Activated naive CD4-positive, alpha-beta T cell treated with anti-CD3 and anti-CD28 coated beads for 36 hours (primary cell): Measurements from ENCODE around the gene HLA-DQA1. TPM values are rescaled to one million over a fixed set of nuclear protein-coding genes. Genes with fewer than 3 reads are reported as not detected.
"Not testable (repeated sequence)": the region's sequence is repeated elsewhere in the genome, so short reads cannot be mapped to it uniquely, and the experiment has no call there.

Experiments used
- CTCF ChIA-PET: fragments of 350-600 bp; sonication (Branson Sonifier 250); formaldehyde crosslinking; loops from one replicate; lab custom pipeline; 2021; ENCODE audit warnings: antibody characterized with exemption; lab: Charles Lee
- DNase-seq: peaks from one replicate; pipeline ENCODE4 v3.0.0-alpha.2; 2020
- H3K27ac Mint-ChIP-seq: one replicate; pipeline ENCODE4 v1.8.0; 2021; ENCODE audit warnings: mild to moderate bottlenecking, mixed read lengths
- H3K27me3 Mint-ChIP-seq: one replicate; pipeline ENCODE4 v1.8.0; 2021; ENCODE audit warnings: low read depth, mixed read lengths
- H3K36me3 Mint-ChIP-seq: one replicate; pipeline ENCODE4 v1.8.0; 2021; ENCODE audit warnings: low read depth, mixed read lengths
- H3K4me1 Mint-ChIP-seq: one replicate; pipeline ENCODE4 v1.8.0; 2021; ENCODE audit warnings: low read depth, mixed read lengths
- H3K4me3 Mint-ChIP-seq: one replicate; pipeline ENCODE4 v1.8.0; 2021; ENCODE audit warnings: mild to moderate bottlenecking, moderate library complexity, mixed read lengths
- H3K9me3 Mint-ChIP-seq: one replicate; pipeline ENCODE4 v1.8.0; 2021; ENCODE audit warnings: mixed read lengths
- intact Hi-C: fragments of 100-400 bp; cut with micrococcal nuclease; formaldehyde crosslinking; loops from one replicate; pipeline ENCODE4 v1.15.1; 2023
- total RNA-seq, 2 experiments: library from RNA; stranded (reverse); gene quantifications; one replicate each; pipeline ENCODE4 v1.2.3, GENCODE V29; 2021

HLA-DQA1 gene
- total RNA-seq, 2 experiments from 2014 or later: 0.81 to 0.93 TPM

GRCh38 chr6:32666420-32667300, 29.5 kb downstream of the HLA-DQA1 start, which contains the start of gene HLA-DQB1:
Gene HLA-DQB1 (minus strand): TSS chr6:32666657. CDS start chr6:32666607, 50 bp downstream.
- no peaks in the 10 kb centered on the region for H3K9me3 Mint-ChIP-seq
- H3K27me3 Mint-ChIP-seq: peaks cover 32% of the 10 kb centered on the region
- no peaks in the 10 kb centered on the region for H3K36me3 Mint-ChIP-seq
- no peak within 1 kb of the TSS for H3K27ac Mint-ChIP-seq
- intact Hi-C loops: loop anchor here (2.0 kb wide), 1 partner anchor 44 kb away; no protein-coding TSS in a partner anchor
- DNase-seq: peak; percentile 80
- H3K4me3 Mint-ChIP-seq: peak within 1 kb of the TSS; percentile 70
- peaks cover 40% of the 10 kb centered on the region for H3K4me1 Mint-ChIP-seq
- CTCF ChIA-PET: no interaction called here

- Mint-ChIP-seq H3K27me3 (peaks cover 26% of the 10 kb centered on the region), H3K36me3 (peaks cover 3% of the 10 kb centered on the region), H3K4me3 (no peak overlapping the region), H3K4me1 (peaks cover 40% of the 10 kb centered on the region), H3K9me3 (peaks cover 8% of the 10 kb centered on the region), H3K27ac (no peak overlapping the region)
- intact Hi-C loops: loop anchor here (1.0 kb wide), 2 partner anchors 17 to 58 kb away; no protein-coding TSS in a partner anchor
- CTCF ChIA-PET: interaction anchor here (0.6 kb wide), 1 partner anchor 153 kb away, joined by 3 read pairs; no protein-coding TSS in a partner anchor
- DNase-seq: peak; percentile 74
These were observed 31.1 kb downstream of the HLA-DQA1 start for GRCh38 chr6:32668226-32668747.

DNA sequence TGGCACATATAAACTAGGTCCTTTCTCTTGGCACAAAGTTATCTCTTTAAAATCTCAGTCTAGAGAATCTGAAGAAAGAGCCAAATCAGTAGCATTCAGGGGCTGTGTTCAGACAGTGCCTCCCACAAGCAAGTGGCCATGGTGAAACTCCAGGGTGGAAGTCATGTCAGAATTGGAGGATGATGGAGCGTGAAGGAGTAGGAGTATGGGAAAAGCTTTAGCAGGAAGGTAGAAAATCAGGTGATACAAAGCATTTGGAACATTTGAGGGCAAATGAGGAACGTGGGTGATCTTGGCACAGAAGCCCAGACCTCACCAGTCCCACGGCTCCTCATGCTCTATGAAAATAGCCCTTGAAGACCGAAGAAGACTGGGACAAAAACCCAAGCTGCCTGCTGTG, 32.0 kb downstream of the HLA-DQA1 start:
- no peak overlapping the region for H3K4me3 Mint-ChIP-seq
- CTCF ChIA-PET: interaction anchor here (0.7 kb wide), 1 partner anchor 207 kb away, joined by 3 read pairs; no protein-coding TSS in a partner anchor
- H3K36me3 Mint-ChIP-seq: peaks cover 3% of the 10 kb centered on the region
- peaks cover 40% of the 10 kb centered on the region for H3K4me1 Mint-ChIP-seq
- H3K27ac Mint-ChIP-seq: no peak overlapping the region
- intact Hi-C loops: no loop called here
- peaks cover 15% of the 10 kb centered on the region for H3K9me3 Mint-ChIP-seq
- no peak for DNase-seq
- H3K27me3 Mint-ChIP-seq: peaks cover 18% of the 10 kb centered on the region

DNA sequence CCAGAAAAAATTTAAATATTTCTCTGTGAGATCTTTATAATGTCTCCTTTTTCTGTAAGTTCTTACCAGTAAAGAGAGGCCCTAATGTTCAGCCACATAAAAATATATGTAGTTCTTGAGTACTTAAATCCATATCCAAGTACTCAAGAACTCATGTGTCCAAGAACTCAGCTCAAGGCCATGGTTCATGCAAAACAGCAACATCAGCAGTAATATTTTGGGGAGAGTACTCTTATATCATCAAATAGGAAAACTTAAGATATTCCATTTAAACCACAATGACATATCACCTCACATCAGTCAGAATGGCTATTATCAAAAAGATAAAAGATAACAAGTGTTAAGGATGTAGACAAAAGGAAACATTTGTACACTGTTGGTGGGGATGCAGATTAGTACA, 32.7 kb downstream of the HLA-DQA1 start:
- H3K4me3 Mint-ChIP-seq: no peak overlapping the region
- intact Hi-C loops: no loop called here
- no peak for DNase-seq
- H3K27ac Mint-ChIP-seq: no peak overlapping the region
- peaks cover 36% of the 10 kb centered on the region for H3K4me1 Mint-ChIP-seq
- CTCF ChIA-PET: no interaction called here
- peaks cover 13% of the 10 kb centered on the region for H3K27me3 Mint-ChIP-seq
- H3K9me3 Mint-ChIP-seq: peaks cover 15% of the 10 kb centered on the region
- H3K36me3 Mint-ChIP-seq: peaks cover 3% of the 10 kb centered on the region

- H3K36me3 Mint-ChIP-seq, H3K4me3 Mint-ChIP-seq, H3K27me3 Mint-ChIP-seq, DNase-seq, intact Hi-C loops, H3K27ac Mint-ChIP-seq, CTCF ChIA-PET: not testable (repeated sequence)
- Mint-ChIP-seq H3K4me1 (peaks cover 17% of the 10 kb centered on the region), H3K9me3 (peaks cover 18% of the 10 kb centered on the region)
These were observed 34.7 kb downstream of the HLA-DQA1 start for GRCh38 chr6:32671908-32672307.

GRCh38 chr6:32674123-32674522, 36.9 kb downstream of the HLA-DQA1 start:
- H3K27me3 Mint-ChIP-seq, H3K27ac Mint-ChIP-seq, CTCF ChIA-PET, DNase-seq, H3K4me1 Mint-ChIP-seq, H3K36me3 Mint-ChIP-seq, H3K4me3 Mint-ChIP-seq, intact Hi-C loops: not testable (repeated sequence)
- H3K9me3 Mint-ChIP-seq: peaks cover 36% of the 10 kb centered on the region

- DNase-seq: no peak
- H3K36me3 Mint-ChIP-seq: no peaks in the 10 kb centered on the region
- H3K9me3 Mint-ChIP-seq: peaks cover 22% of the 10 kb centered on the region
- no peaks in the 10 kb centered on the region for H3K4me1 Mint-ChIP-seq
- H3K27ac Mint-ChIP-seq: no peak overlapping the region
- H3K4me3 Mint-ChIP-seq: no peak overlapping the region
- intact Hi-C loops: no loop called here
- CTCF ChIA-PET: no interaction called here
- H3K27me3 Mint-ChIP-seq: peaks cover 6% of the 10 kb centered on the region
These were observed 42.3 kb downstream of the HLA-DQA1 start for GRCh38 chr6:32679492-32679891.

GRCh38 chr6:32680055-32680454, 42.8 kb downstream of the HLA-DQA1 start:
- Mint-ChIP-seq H3K36me3 (no peaks in the 10 kb centered on the region), H3K4me3 (no peak overlapping the region), H3K4me1 (peaks cover under 1% of the 10 kb centered on the region), H3K9me3 (peaks cover 22% of the 10 kb centered on the region), H3K27me3 (peaks cover 6% of the 10 kb centered on the region), H3K27ac (no peak overlapping the region)
- intact Hi-C loops: no loop called here
- DNase-seq: no peak
- CTCF ChIA-PET: no interaction called here

DNA sequence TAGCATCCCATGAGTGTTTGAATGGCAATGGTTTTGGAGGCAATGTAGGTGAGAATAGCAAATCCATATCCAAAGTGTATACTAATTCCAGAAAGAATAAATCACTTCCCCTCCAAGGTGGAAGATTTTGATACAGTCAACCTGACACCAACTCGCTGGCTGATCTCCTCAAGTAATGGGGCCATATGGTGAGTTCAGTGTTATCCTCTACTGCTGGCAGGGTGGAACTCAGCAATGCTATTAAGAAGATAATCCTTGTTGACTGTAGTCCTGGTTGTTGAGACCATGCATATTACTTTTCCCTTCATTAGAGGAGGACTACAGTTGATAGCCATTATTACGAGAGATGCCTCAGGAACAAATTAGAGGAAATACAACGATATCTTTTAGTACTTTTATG, 47.0 kb downstream of the HLA-DQA1 start:
- Mint-ChIP-seq H3K4me3 (no peak overlapping the region), H3K27me3 (no peaks in the 10 kb centered on the region), H3K4me1 (peaks cover 15% of the 10 kb centered on the region), H3K27ac (no peak overlapping the region), H3K9me3 (peaks cover under 1% of the 10 kb centered on the region), H3K36me3 (no peaks in the 10 kb centered on the region)
- CTCF ChIA-PET: no interaction called here
- no peak for DNase-seq
- intact Hi-C loops: no loop called here

DNA sequence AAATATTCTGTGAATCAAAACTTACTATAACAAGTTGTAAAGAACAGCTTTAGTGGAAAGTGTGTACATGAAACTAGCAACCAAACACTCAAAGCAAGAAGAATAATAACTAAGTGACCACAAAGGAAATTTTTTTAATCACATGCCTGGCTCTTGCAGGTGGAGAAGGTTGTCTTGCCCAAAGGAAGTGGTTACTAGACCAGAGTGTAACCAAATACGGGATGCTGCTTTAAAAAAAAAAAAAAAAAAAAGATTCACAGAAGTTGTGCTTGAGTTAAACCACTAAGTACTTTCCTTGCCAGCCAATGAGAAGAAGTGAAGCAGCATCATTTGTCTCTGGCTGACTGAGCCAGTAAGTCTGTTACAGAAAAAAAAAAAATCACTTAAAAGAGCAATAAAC, 48.4 kb downstream of the HLA-DQA1 start:
- DNase-seq: peak; percentile 30
- Mint-ChIP-seq H3K27ac (no peak overlapping the region), H3K36me3 (no peaks in the 10 kb centered on the region), H3K4me1 (peaks cover 18% of the 10 kb centered on the region), H3K4me3 (no peak overlapping the region), H3K27me3 (no peaks in the 10 kb centered on the region), H3K9me3 (no peaks in the 10 kb centered on the region)
- CTCF ChIA-PET: interaction anchor here (1.2 kb wide), 1 partner anchor 272 kb away, joined by 3 read pairs; no protein-coding TSS in a partner anchor
- intact Hi-C loops: loop anchor here (1.0 kb wide), 2 partner anchors 17 to 62 kb away; no protein-coding TSS in a partner anchor

DNA sequence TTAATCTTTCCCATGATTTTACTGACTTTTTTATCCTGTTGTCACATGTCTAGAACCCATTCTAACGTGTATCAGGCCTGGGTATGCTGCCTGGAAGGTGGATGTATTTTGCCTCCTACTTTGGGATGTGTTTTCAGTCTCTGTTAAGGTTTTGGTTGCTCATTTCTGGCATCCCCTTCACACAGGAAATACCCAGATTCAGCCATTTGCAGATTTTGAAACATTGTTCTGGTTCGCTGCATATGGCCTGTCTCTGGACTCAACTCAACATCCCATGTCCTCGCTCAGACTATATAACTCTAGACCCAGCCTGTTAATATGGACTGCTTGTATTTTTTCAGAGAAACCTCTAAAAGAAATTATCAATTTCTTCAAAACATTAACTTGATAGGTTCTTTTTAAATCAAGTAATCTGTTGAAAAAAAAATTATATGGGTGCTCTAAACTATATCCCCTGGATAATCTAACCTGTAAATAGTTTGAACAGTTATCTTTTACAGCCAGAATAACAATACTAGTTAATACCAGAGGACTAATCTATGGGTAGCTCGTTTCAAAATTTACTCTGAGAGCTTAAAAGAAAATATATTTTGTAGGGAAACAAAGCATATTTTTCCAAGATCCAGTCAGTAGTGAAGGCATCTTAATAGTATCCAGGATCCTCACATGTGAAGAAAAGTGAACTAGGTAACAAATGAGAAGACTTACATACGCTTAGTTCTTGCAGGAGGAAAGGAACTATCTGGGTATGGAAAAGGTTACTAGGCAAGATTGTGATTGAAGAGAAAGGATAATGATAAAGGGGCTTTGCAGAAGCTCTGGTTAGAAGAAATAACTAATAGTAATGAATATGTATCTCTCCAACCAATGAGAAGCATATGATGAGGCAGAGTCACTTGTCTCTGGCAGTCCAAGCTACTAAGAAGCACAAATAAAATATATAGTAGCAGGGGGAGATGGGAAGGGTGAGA, 52.6 kb downstream of the HLA-DQA1 start:
- Mint-ChIP-seq H3K4me3 (no peak overlapping the region), H3K9me3 (no peaks in the 10 kb centered on the region), H3K36me3 (no peaks in the 10 kb centered on the region), H3K27me3 (peaks cover 9% of the 10 kb centered on the region), H3K27ac (no peak overlapping the region), H3K4me1 (peaks cover 18% of the 10 kb centered on the region)
- intact Hi-C loops: no loop called here
- no peak for DNase-seq
- CTCF ChIA-PET: interaction anchor here (0.6 to 1.6 kb wide), 5 partner anchors 96 to 275 kb away, joined by 3 to 5 read pairs (median 5); no protein-coding TSS in a partner anchor
